GM19455 (cell line): Measurements from ENCODE around the gene ABLIM1.

Source experiments
- ATAC-seq: cut with Tn5 transposase; IDR thresholded peaks from one replicate; pipeline ENCODE4 v1.9.1; 2021; ENCODE audit not compliant: unreplicated experiment

Gene ABLIM1

DNA sequence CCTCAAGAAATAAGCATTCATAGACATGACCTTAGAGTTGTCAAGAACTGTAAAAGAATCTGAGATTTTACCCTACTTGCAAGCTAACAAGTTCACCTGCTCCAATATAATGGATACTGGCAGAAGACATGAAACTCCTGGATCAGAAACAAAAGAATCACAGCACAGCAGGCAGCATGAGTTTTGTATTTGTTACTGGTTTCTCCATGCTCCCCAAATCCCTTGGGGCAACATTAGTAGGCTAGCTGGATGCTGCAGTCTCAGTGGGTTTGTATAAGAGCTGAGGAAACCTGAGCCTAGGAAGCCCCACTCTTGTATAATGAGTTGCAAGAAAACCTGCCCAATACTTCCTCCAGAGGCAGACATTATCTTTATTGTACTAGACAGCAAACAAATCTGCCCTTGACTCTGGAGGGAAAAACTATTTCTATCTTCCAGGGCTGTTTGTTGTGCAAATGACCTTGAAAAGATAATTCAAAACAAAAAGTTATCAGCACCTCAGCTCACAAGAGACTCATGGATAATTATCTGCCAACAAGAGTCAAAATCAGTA is 64.8 kb downstream of the ABLIM1 start:
- no peak for ATAC-seq

DNA sequence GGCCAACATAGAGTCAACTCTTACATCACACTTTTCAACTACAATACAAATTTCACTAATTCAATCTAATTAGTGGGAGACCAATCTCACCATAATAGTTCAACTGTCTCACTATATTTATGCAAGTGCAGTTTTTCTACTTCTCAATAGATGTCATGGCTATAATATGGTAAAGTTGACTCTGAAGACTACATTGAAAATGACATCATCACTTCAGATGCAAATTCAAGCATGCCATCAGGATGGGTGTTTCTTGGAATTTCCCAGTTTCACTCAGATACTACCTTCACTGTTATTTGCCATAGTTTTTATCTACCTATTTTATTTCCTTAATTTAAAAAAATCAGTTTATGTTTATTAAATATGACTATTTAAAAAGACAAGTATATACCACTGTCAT is 67.1 kb downstream of the ABLIM1 start:
- no peak for ATAC-seq

DNA sequence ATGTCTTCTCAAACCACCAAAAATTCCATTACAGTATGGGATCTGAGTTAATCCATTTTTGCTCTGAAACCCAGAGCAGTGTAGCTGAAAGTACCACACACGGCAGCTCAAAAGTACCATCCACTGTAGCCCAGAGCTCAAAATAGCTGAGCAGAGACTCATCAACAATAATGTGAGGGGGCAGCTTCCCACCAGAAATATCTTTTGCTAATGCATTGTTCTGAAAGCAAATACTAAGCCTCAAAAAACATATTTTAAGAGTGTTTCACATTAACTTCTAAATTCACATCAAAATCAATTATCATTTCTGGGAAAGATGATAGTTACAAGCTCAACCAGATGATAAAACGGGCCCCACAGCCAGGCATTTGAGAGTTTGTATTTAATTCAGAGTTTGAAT is 73.7 kb downstream of the ABLIM1 start:
- ATAC-seq, result no peak

DNA sequence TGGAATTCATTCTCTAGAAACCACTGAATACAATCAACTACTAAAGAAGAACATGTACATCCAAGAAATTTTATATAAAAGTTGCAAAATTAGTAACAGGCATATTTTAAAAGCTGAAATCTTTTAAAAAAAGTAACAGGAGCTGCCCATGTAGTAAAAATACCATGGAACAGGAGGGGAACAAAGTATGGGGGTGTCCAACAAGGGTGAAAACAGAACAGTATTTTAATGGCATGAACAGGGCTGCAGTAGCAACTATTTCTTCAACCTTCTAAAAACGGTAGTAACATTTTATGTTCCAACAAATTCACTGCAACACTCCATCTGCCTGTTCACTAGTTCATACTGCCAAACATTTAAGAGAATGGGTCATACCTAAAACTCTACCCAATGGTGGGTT is 77.0 kb downstream of the ABLIM1 start:
- ATAC-seq, result no peak

DNA sequence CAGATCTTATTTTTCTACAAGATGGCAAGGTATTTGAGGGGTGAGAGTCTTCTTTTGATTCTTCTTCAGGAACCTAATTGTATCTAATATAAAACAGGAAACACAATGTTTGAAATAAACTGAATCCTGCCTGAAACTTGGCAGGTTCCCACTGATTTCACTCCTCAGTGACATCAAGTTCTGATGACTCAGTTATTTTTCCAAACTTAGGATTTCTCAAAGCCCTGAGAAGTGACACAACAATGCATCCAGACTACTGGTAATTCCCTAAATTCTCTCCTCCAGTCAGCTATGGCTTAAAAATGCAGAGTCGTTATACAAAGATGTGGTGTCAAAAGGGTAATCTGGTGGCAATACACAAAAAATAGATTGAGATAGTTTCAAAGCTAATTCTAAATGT is 80.9 kb downstream of the ABLIM1 start:
- ATAC-seq, result no peak

DNA sequence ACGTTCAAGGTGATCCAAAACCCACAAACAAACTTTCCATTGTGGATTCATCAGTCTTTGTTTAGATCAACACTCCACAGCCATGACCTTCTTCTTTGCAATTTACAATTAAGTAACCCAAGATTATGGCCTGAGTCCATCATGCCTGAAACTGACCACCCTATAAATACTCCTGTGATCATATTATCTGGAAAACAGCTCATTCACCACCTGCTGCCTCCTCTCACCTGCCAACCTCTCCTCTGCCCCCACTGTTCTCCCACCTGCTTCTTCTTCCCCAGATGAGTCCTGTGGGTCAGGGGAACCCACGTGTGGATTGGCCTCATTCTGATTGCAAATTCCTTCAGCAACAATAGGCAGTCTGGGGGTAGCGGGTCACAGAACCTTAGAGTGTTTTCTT is 81.4 kb downstream of the ABLIM1 start:
- ATAC-seq, result no peak

DNA sequence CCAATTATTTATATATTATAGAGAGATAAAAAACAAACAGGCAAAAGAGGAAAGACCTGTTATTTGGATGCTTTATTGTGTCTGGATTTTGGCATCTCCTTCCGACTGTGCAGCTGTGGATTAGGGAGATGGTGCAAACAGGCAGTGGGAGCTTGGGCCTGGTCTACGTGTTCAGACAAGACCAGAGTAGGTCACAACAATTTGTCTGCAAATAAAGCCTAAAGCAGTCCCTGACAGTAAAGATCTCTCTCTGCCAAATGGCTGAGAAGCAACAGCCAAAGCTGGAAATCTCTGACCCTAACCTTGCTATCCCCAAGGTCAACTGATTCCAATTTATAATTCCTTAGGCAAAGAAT is 82.0 kb downstream of the ABLIM1 start:
- ATAC-seq, result no peak

DNA sequence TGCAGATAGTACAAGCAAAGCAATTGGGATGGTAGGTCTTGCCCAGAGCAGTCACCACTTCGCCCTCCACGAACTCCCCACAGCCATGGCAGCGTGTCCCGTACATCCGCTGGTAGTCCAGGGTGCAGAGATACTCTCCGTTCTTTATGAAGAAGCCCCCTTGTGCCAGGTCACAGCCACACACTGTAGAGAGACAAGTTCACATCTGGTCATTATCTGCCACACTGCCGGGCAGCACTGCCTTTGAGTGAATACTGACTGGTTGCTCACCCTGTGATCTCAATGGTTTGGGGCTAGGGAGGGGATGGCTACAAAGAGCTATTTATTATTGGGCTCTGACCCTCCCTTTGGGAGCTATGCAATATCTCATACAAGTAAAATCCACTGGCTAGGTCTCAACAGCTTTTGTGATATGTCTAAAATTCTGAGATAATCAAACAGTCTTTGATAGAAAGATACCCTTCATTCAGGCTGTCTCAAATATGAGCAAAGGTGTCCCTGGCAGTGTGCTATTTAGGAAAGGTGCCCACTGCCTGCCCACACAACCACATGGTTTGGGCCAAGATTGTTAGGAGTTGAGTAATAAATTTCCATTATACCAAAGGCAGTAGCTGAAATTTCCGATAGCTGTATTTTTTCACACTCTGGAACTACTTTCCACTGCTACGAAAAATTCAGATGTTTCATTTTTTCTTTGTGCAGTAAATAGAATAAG is 82.5 kb downstream of the ABLIM1 start:
- no peak for ATAC-seq

DNA sequence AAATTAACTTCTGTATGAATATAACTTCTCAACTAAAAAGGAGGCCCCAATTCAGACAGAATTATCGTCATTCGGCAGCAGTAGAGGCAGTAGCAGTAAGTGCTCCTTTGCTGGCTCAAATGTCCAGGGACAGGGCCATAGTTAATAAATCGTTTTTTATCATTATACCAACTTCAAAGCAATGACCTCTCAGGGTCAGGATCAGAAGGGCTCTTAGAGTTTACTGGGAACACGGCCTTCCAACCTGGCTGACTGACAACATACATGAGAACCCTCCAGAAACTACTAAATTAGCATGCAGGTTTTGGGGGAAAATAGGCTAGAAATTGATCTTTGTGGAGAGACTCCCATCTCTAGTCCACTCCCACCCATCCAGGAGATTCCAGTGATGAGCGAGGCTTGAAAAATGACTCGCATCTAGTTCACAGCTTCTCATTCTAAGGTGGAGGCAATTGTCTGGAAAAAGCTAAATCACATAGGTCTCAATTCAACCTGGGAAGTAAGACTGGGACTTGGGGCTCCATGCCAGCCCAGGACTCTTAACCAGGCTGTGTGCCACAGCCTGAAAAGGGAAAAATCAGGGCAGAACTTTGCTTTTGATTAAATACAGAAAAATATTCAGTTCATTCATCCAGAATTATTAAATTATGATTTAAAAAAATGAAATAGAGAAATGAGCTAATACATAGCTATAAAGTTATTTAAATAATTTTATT is 84.6 kb downstream of the ABLIM1 start:
- no peak for ATAC-seq

DNA sequence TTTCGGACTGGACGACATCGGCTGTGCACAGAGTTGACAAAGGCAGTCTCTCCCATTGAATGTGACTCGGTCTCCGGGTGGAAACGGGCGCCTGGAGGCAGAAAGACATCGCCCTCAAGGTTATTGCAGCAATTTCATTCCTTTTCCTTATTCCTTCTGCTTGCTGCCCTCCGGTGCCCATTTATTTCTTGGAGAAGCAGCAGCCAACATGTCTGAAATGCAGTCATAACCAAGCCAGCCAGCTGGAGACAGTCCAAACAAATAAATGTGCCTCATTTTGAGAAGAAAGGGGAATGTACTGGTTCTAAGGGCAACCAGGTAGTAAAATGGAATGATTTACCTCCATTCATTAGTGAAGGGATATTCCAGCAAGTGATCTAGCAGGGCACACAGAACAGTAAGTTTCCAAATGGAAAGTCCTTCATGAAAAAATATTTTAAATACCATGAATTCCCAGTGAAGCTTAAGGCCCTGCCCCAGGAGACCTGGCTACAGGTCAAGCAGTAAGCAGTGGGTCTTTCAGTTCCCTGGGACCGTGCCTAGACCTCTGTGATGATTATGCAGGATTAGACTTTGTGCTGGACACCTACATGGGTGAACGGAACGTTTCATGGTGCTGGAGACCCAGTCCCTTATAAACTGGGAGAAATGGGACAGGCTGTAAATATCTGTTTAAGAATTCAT is 86.6 kb downstream of the ABLIM1 start:
- no peak for ATAC-seq

DNA sequence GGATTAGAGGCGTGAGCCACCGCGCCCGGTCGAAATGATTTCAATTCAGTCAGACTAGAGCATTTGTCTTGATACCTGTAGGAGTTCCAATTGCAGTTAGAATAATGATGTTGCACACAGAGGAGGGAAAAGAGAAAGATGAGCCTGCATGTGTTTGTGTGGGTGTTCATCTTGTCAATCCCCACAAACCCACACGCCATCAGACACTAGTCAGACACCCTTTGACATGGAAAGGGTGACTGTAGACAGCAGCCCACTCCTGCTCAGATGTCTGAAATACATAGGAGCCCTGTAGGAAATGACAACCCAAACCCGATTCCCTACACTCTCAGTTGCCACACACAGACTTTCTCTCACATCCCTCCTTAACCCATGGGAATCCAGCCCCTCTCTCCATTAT is 92.0 kb downstream of the ABLIM1 start:
- ATAC-seq, result no peak

DNA sequence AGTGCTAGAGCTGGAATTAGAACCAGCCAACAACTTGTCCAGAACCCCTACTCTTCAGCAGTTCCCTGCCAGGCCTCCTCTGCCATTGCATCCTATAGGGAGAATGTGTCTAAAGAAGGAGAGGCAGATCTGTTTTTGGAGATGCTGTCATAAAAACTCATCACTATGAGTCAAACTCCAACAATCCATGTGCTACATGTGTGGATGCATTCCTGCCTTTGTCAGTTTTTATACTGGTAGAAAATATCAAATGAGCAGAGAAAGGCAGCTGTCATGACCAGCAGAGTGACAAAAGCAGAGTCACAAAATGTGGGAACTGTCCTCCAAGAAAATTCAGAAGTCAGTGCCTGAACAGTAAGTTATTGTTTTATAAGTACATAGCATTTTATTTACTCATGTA is 93.0 kb downstream of the ABLIM1 start:
- no peak for ATAC-seq

DNA sequence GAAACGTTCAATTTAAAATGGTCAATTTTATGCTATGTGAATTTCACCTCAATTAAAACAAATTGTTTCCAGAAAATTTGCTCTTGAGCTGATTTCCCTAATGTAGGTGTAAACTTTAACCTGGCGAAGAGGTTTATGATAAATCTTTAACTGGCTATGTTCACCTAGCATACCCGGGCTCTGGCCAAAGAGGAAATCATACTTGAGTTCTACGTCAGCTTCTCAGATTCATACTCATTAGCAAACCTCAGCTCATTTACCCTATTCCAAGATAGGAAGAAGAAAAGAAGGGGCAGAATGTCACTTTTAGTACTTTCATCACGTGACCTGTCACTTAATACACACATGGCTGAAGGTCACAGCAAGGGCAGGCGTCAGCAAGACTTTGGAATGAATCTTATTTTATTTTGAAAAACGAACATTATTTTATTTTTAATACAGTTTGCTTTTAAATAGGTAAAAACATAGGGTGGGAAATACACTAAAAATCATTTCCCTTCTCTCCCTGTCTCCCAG is 97.0 kb downstream of the ABLIM1 start:
- no peak for ATAC-seq

DNA sequence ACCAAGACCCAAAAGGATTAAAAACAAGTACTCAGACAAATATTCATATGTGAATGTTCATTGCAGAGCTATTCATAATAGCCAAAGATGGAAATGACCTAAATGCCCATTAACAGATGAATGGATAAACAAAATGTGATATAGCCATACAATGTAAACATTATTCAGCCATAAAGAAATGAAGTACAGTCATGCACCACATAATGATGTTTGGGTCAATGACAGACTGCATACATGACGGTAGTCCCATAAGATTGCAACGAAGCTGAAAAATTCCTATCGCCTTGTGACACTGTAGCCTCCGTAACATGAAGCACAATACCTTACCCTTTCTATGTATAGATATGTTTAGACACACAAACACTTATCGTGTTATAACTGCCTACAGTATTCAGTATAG is 97.9 kb downstream of the ABLIM1 start:
- no peak for ATAC-seq

DNA sequence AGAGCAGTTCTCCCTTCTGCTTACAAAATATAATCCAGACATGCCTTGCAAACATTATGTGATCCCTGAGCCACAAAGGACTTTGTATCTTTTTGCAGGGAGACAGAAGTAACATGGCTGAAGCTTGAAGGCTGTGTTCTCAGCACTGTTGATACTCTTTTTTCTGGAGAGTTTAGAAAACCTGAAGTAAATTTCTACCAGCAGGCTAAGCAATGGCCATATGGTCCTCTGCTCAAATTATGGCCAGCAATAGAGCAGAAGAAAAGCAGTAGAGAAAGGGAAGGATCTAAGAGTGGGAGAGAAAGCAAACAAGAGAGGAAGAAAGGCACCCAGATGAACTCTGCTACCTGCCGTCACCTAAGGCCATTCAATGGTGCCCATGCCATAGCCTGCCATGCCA is 98.4 kb downstream of the ABLIM1 start:
- no peak for ATAC-seq

DNA sequence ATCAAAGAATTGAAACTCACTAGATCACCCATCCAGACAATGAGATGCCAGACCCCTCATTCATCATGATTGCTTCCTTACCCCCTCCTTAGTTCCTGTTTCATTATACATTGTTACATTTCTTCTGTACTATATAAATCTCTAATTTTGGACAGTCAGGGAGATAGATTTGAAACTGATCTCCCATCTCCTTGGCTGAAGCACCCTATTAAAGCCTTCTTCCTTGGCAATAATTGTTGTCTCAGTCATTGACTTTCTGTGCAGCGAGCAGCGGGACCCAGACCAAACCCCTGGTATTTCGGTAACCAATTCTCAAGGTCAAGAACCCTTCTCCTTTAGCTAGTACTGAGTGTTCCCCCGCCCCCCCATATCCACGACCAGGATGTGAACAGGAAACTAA is 100.2 kb downstream of the ABLIM1 start:
- no peak for ATAC-seq

DNA sequence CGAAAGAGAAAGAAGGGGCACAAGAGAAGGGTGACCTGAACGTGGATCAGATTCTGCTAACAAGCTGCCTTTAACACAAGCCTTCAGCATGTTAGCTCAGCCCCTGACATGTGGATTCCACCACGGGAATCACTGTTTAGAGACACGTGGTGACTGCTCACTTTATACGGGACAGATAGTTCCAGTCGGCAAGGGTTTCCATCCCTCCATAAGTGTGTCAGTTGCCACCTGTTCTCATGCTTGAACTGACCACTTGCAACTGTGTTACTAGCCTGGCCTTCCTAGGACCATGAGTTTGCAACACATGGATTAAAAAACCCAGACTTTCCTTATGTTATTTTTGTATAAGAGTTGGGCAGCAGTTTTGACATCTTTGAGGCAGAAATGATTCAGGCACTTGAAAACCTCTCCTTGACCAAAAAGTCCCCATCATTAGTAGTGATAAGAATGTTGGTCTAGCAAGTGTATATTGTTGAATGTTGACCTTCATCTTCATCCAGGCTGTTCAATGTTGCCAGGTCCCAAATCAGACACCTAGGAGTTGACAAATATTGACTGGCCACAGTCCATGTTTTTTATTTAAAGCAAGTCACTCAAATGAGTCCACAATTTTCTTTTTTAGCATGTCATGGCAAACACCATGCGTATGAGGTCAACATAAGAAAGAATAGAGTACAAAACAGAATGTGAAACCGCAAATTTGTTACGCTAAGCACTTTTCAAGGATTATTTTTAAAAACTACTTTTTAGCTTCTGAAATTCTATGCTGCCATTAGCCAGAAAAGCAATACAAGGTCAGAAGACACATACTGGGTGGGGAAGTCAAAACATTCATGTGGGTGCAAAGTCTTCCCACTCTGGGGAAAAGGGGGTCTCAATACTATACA is 101.6 kb downstream of the ABLIM1 start:
- no peak for ATAC-seq

DNA sequence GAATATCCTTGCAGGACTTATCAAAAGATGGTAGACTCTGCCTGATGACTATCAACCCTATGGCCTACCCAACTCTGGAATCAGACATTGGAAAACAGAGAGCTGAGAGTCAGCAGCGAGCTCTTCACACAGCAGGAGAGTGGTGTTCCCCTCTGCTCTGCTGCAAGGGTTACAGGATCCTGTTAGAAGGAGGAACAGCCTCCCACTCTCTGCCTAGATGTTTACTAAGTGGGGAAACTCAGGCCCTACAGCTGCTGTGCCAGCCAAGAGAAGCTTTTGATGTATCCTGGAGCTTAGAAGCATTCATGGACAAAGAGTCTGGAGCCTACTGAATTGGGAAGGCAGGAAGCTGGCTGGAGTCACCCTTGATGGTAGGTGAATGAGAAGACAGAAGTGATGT is 104.6 kb downstream of the ABLIM1 start:
- ATAC-seq, result no peak

DNA sequence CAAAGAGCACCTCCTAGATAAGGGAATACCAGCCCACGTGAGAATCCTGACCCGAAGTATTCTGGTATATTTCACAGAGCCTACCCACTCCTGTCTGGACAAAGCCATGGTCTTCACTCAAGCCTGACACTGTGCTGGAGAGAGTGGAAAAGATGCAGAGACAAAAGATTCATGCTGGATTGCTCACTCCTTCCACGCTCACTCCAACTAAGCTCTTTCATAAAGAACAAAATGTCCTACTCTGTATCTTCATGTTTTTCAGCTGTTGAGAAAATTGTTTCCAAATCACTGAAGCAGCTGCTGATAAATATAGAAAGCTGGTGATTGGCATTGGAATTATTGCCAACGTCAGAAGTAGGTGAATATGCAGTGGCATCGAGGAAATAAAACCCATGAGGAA is 106.0 kb downstream of the ABLIM1 start:
- ATAC-seq, result no peak

DNA sequence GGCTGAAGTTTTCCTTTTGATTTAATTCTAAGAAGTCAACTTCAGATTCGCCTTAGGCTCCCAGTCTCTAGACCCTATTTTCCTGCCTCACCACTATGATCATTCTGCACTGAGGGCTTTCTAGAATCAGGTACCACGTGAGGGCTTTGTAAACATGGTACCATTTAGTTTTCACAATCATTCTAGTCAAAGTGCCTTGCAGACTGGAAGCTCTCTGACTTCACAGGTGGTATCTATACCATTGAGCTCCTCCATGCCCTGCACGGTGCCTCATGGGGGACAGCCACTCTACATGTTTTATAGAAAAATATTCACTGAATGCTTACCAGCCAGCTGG is 106.5 kb downstream of the ABLIM1 start:
- no peak for ATAC-seq
